AG04450 (cell line): ENCODE measurements around the gene PLK5. TPM values are rescaled to one million over a fixed set of nuclear protein-coding genes. Genes with fewer than 3 reads are reported as not detected.
A peak's percentile ranks its signal among the peaks of the same experiment; 100 is the strongest.

Source experiments
- CTCF ChIA-PET: fragments of 300-600, 350-600 bp; formaldehyde crosslinking; extraction: SDS; loops from one replicate; lab custom pipeline; 2022; ENCODE audit warnings: antibody characterized with exemption, inconsistent platforms; lab: Charles Lee
- POLR2A ChIA-PET: fragments of 350-600 bp; formaldehyde crosslinking; extraction: SDS; loops from one replicate; lab custom pipeline; 2021; ENCODE audit warnings: antibody characterized with exemption, inconsistent platforms; lab: Yijun Ruan, JAX
- DNase-seq: peaks from one replicate; pipeline ENCODE4 v3.0.0-alpha.2; 2011; ENCODE audit warnings: low read depth, low spot score
- H3K27ac ChIP-seq: one replicate; pipeline ENCODE4 v1.5.1; 2012; ENCODE audit warnings: low read depth, low read length, control low read depth
- H3K27me3 ChIP-seq: one replicate; pipeline ENCODE4 v1.6.0; 2012; ENCODE audit warnings: low read length; ENCODE audit not compliant: control insufficient read depth, insufficient read depth
- H3K4me3 ChIP-seq: 2 replicates; pipeline ENCODE4 v1.5.1; 2011; ENCODE audit warnings: mild to moderate bottlenecking, low read depth, low read length, control low read depth
- H3K9me3 ChIP-seq: 2 replicates; pipeline ENCODE4 v1.5.1; 2012; ENCODE audit warnings: low read length; ENCODE audit not compliant: control insufficient read depth, insufficient read depth
- polyA plus RNA-seq: library from polyadenylated mRNA; depleted of rRNA; stranded (reverse); fragments of >200 nt; gene quantifications from 2 replicates; pipeline ENCODE4 v1.2.3, GENCODE V29; 2011
- TF ChIP-seq, protein P1 (sequence below): IDR thresholded peaks from 2 replicates; pipeline ENCODE4 v1.5.1; 2011; ENCODE audit warnings: low read depth, low read length, control low read depth, inconsistent platforms

Gene PLK5
- polyA plus RNA-seq, 1 experiment: not detected

DNA sequence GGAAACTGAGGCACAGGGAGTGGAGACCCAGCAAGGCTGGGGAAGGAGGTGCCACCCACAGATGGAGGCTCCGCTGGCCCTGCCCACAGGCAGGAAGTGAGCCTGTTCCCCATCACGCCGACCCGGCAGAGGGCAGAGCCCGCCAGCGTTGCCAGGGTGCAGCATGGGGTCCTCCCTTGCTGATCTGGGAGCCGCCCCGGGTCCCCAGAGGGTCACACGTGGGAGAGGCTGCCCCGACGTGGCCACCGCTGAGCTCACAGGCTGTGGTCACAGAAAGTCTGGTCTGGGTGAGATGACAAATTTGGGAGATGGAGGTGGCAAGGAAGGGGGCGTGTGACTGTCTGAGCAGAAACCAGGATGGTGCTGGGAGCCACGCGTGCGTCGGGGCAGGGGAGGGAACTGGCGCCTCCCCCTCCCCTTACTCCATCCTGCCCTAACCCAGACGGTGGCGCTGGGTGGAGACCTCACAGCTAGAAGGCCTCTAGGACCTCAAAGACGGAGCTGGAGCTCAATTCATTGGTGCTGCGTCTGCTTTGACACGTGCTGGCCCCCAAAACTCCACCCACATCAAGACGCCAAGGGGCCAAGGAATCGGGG is 36.5 kb downstream of the PLK5 start:
- TF ChIP-seq, protein P1, sequence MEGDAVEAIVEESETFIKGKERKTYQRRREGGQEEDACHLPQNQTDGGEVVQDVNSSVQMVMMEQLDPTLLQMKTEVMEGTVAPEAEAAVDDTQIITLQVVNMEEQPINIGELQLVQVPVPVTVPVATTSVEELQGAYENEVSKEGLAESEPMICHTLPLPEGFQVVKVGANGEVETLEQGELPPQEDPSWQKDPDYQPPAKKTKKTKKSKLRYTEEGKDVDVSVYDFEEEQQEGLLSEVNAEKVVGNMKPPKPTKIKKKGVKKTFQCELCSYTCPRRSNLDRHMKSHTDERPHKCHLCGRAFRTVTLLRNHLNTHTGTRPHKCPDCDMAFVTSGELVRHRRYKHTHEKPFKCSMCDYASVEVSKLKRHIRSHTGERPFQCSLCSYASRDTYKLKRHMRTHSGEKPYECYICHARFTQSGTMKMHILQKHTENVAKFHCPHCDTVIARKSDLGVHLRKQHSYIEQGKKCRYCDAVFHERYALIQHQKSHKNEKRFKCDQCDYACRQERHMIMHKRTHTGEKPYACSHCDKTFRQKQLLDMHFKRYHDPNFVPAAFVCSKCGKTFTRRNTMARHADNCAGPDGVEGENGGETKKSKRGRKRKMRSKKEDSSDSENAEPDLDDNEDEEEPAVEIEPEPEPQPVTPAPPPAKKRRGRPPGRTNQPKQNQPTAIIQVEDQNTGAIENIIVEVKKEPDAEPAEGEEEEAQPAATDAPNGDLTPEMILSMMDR: no peak
- Histone ChIP-seq H3K27me3 (no peaks in the 10 kb centered on the region), H3K4me3 (no peak overlapping the region), H3K9me3 (no peaks in the 10 kb centered on the region; the same call in 1 of the 2 replicates), H3K27ac (no peak overlapping the region)
- ChIA-PET POLR2A (no interaction called here), CTCF (interaction anchor here (0.5 kb wide), 1 partner anchor 14 kb away, joined by 3 read pairs; no protein-coding TSS in a partner anchor)
- no peak for DNase-seq

DNA sequence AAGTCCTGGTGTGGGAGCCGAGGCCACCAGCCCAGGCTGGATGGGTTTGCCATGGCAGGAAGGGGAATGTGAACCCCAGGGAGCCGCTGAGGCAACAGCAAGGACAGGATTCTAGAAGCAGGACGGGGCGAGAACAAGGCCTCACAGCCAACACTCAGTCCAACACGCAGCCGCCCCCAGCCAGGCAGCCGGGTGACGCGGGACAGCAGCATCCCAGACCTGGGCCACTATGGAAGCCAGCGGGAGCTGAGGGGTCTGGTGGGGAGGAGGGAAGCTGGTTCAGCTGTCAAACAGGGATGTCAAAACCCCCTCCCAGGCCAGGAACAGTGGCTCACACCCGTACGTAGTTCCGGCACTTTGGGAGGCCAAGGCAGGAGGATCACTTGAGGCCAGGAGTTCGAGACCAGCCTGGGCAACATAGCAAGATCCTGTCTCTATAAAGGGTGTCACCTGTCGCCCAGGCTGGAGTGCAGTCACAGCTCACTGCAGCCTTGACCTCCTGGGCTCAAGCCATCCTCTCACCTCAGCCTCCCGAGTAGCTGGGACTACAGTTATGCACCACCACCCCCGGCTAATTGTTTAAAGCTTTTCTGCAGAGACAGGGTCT is 37.5 kb downstream of the PLK5 start:
- DNase-seq: no peak
- Histone ChIP-seq H3K27ac (no peak overlapping the region), H3K9me3 (no peaks in the 10 kb centered on the region; the same call in 1 of the 2 replicates), H3K27me3 (no peaks in the 10 kb centered on the region), H3K4me3 (no peak overlapping the region)
- ChIA-PET POLR2A (no interaction called here), CTCF (interaction anchor here (0.5 kb wide), 1 partner anchor 15 kb away, joined by 3 read pairs; no protein-coding TSS in a partner anchor)
- TF ChIP-seq, protein P1: no peak

DNA sequence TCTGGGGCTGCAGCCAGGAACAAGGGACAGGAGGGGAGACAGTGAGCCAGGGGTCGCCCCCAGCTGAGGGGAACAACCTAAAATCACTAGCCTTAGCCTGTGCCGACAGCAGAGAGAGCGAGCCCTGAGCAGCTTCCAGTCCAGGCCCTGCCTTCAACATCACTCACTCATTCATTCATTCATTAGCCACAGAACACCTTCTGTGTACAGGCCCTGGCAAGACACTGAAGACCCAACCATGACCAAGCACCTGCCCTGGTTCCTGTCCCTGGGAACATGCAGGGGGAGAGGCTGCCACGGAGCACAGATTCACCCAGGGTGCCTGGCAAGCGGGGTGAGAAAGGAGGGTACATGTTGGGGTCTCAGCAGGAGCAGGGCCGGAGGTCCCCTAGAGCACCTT is 39.4 kb downstream of the PLK5 start:
- no peak overlapping the region for H3K27ac ChIP-seq
- H3K4me3 ChIP-seq: no peak overlapping the region
- H3K9me3 ChIP-seq: no peaks in the 10 kb centered on the region; the same call in 1 of the 2 replicates
- H3K27me3 ChIP-seq: no peaks in the 10 kb centered on the region
- DNase-seq: no peak
- TF ChIP-seq, protein P1: no peak
- POLR2A ChIA-PET: no interaction called here
- CTCF ChIA-PET: no interaction called here

DNA sequence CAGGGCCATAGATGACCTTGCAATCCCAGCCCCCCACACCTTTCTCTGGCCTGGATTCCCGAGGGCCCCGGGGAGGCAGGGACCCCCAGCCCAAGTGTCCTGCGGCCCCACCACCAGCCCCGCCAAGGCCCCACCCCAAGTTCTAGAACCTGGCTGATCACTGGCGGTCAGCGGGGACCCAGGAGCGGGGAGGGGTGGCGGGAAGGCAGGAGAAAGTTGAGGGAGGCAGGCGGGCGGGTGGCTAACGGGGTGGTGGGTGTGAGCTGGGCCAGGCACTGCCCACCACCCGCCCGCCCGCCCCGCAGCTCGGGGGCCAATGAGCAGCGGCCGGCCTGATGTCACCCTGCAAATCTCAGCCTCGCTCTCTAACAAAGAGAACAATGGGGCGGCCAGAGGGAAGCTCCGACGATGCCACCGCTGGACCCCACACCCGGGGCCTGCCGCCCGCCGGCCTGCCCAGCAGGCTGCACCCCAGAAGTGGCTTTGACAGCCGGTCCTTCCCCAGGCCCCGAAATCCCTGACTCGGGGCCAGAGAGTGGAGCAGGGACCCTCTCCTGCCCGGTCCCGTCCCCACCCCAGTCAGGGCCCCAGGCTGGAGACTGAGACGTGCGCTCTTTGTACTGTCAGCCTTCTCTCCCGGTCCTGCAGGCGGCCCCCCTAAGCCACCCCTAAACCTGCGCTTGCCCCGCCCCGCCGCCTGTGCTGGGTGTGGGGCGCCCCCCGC is 42.7 kb downstream of the PLK5 start:
- Histone ChIP-seq H3K4me3 (peak overlapping the region; percentile 79), H3K9me3 (peaks cover 2% of the 10 kb centered on the region; the same call in 1 of the 2 replicates), H3K27ac (peak overlapping the region; percentile 98), H3K27me3 (peaks cover 4% of the 10 kb centered on the region)
- ChIA-PET POLR2A (interaction anchor here (0.6 to 1.1 kb wide), 6 partner anchors 13 to 76 kb away, joined by 3 to 8 read pairs (median 4); partner anchors contain the start of genes MBD3, REEP6 and UQCR11), CTCF (interaction anchor here (0.9 kb wide), 1 partner anchor 21 kb away, joined by 4 read pairs; no protein-coding TSS in a partner anchor)
- peak; percentile 49 for DNase-seq
- TF ChIP-seq, protein P1: no peak
